Adrenal gland (tissue), 12 donors: Measurements from ENCODE around the gene AIF1. TPM values are rescaled to one million over a fixed set of nuclear protein-coding genes. Genes with fewer than 3 reads are reported as not detected.

Source experiments
- DNase-seq, 7 donors: peaks; one replicate each; pipeline ENCODE4 v3.0.0-alpha.2; 2019 to 2020
- H3K27ac ChIP-seq, 5 donors: fragments of 200-600 bp; sonication (generic) in 4 of 5; 1 replicate in 3 of 5; 2 replicates in 2 of 5; pipeline versions ENCODE4 v1.5.1 to v1.8.0; 2016 to 2020; ENCODE audit warnings: mild to moderate bottlenecking in 1 of 5
- H3K27me3 ChIP-seq: fragments of 200-600 bp; 2 replicates; pipeline ENCODE4 v1.8.0; 2021
- H3K36me3 ChIP-seq, 2 donors: fragments of 200-600 bp; replicated peaks in 1 of 2; 1 replicate in 1 of 2; 2 replicates in 1 of 2; pipeline versions ENCODE4 v1.5.1 to v1.8.0; 2018 to 2022
- H3K4me1 ChIP-seq, 2 donors: fragments of 200-600 bp; replicated peaks in 1 of 2; 1 replicate in 1 of 2; 2 replicates in 1 of 2; pipeline versions ENCODE4 v1.5.1 to v1.8.0; 2018 to 2021
- H3K4me3 ChIP-seq, 4 donors: fragments of 200-600 bp; sonication (generic) in 3 of 4; one replicate each; pipeline ENCODE4 v1.5.1; 2016 to 2018
- H3K9me3 ChIP-seq, 3 donors: fragments of 200-600 bp; sonication (generic) in 1 of 3; replicated peaks in 1 of 3; 1 replicate in 2 of 3; 2 replicates in 1 of 3; pipeline versions ENCODE4 v1.5.1 to v1.8.0; 2016 to 2021
- POLR2A ChIP-seq, 2 donors: fragments of 450-650 bp; IDR thresholded peaks; one replicate each; pipeline ENCODE4 v1.6.1; 2017; ENCODE audit warnings: antibody characterized with exemption in 2 of 2, mild to moderate bottlenecking in 2 of 2, moderate library complexity in 1 of 2
- WGBS, 4 donors: extraction: QIAGEN DNeasy Blood & Tissue Kit in 2 of 4; methylation state at CpG; one replicate each; pipeline versions ENCODE4 v1.1.5 to v1.1.7; 2013 to 2017; 5-methylcytosine and 5-hydroxymethylcytosine counted together
- intact Hi-C, 2 donors: fragments of 100-400 bp; cut with DNase I; formaldehyde crosslinking; loops; one replicate each; pipeline versions ENCODE4 v1.14.1 to v1.15.0; 2022 to 2023
- polyA plus RNA-seq, 3 donors: library from polyadenylated mRNA; stranded (reverse); fragments of 200-250 nt in 2 of 3; fragments of 350-450 nt in 1 of 3; fragmentation: Illumina TruSeq in 1 of 3; extraction: RNeasy Lipid Tissue Mini Kit (QIAGEN cat#74804) in 1 of 3; gene quantifications; one replicate each; pipeline ENCODE4 v1.2.3, GENCODE V29; 2013 to 2014
- total RNA-seq, 9 donors: library from RNA; depleted of rRNA in 4 of 9; stranded (reverse); fragments of >200 nt in 4 of 9; fragments of 120-200 nt in 1 of 9; fragmentation: NEBNext Ultra II Directional in 1 of 9; extraction: Animal tissue kit (Norgen Biotek cat#: 25700) in 1 of 9; gene quantifications; one replicate each; pipeline versions ENCODE4 v1.1.0 to v1.2.4, GENCODE V29; 2013 to 2023
- TF ChIP-seq, protein P1 (sequence below), 6 experiments: fragments of 450-650 bp in 4 of 6; fragments of 200-600 bp in 2 of 6; sonication (generic) in 1 of 6; IDR thresholded peaks; 1 replicate in 5 of 6; 2 replicates in 1 of 6; pipeline versions ENCODE4 v1.5.1 to v1.8.0; 2016 to 2021; ENCODE audit warnings: antibody characterized with exemption in 6 of 6, mild to moderate bottlenecking in 2 of 6, moderate library complexity in 1 of 6
- donor health status: healthy with polysubstance abuse.
- donor health status: Bipolar disorder and iron deficiency.
- donor health status: DM: yes; HTN: yes; CAD: no.
- donor health status: DM: no; HTN: no; CAD: no.
- donor health status: DM: no; HTN: no; CAD: no.
- donor health status: DM: yes; HTN: yes; CAD: no.

AIF1 gene
- total and polyA plus RNA-seq, 12 donors, result 15.3 to 104 (median 66.3) TPM

DNA sequence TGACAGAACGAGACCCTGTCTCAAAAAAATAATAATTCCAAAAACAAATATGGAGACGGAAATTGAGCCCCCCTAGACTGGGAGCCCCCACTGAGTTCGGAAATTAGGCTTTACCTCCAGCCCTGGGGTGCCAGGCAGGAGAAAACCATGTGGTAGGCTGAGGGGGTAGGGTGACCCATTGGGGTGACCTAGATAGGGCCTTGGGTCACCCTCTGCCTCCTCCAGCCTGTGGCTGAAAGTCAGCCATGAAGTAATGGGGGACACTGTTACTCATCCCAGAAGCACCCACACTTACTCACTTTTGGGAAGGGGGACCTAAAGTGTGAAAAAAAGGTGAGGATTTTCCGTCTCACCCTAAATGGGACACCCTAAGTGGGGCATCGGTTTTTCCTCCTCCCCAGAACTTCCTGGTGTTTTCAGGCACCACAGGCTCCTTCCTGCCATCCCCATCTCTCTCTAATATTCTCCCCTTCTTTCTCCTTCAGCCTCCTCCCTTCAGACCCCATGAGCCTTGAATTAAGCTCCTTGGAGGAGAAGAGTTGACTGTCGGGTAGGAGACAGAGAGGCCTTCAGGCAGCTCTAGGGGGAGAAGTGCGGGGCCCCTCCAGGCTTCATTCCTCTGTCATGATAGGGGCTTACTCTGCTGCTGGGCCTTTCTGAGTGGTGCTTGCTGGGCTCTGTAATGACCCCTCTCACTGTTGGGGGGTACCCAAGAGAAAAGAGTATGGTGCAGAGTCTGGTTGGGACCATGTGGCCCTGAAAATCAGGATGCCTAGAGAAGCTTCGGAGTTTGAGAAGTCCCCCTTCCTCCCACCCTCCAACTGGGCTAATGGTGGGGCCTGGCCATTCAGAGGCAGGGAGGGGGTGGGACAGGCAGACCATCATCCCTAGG lies 35.2 kb upstream of the AIF1 start:
- no peak overlapping the region for H3K4me3 ChIP-seq
- TF ChIP-seq POLR2A (IDR thresholded peaks at IDR 0.05), result no peak
- TF ChIP-seq, protein P1, sequence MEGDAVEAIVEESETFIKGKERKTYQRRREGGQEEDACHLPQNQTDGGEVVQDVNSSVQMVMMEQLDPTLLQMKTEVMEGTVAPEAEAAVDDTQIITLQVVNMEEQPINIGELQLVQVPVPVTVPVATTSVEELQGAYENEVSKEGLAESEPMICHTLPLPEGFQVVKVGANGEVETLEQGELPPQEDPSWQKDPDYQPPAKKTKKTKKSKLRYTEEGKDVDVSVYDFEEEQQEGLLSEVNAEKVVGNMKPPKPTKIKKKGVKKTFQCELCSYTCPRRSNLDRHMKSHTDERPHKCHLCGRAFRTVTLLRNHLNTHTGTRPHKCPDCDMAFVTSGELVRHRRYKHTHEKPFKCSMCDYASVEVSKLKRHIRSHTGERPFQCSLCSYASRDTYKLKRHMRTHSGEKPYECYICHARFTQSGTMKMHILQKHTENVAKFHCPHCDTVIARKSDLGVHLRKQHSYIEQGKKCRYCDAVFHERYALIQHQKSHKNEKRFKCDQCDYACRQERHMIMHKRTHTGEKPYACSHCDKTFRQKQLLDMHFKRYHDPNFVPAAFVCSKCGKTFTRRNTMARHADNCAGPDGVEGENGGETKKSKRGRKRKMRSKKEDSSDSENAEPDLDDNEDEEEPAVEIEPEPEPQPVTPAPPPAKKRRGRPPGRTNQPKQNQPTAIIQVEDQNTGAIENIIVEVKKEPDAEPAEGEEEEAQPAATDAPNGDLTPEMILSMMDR (IDR thresholded peaks at IDR 0.05), result no peak
- H3K27me3 ChIP-seq, result no peaks in the 10 kb centered on the region
- WGBS, 4 donors, result 87 to 90% (median 89%) methylated on average over 8 of the region's 8 CpGs
- no peak for DNase-seq
- no peaks in the 10 kb centered on the region for H3K9me3 ChIP-seq
- no peak overlapping the region for H3K27ac ChIP-seq
- intact Hi-C loops, result no loop called here
- H3K36me3 ChIP-seq, result no peaks in the 10 kb centered on the region
- H3K4me1 ChIP-seq, result peaks cover 4 to 5% of the 10 kb centered on the region in 2 donors

DNA sequence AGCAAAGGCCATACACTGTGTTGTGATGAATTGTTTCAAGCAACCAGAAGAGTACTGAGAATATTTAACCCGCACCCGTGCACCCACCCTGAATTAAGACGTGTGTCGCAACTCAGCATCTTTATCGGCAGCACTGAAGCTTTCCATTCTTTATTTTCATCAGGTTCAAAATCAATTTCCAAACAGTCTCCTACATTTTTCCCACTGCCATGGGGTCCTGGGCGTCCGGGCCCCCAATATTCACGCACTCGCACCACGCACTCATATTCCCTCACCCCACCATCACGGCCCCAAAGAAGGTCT lies 34.6 kb upstream of the AIF1 start:
- peaks cover 4 to 5% of the 10 kb centered on the region in 2 donors for H3K4me1 ChIP-seq
- no peak for TF ChIP-seq POLR2A (IDR thresholded peaks at IDR 0.05)
- TF ChIP-seq, protein P1 (IDR thresholded peaks at IDR 0.05), result no peak
- H3K36me3 ChIP-seq, result no peaks in the 10 kb centered on the region
- no peaks in the 10 kb centered on the region for H3K27me3 ChIP-seq
- DNase-seq, result no peak
- peak overlapping the region in 3 of 5 donors; percentile 45 to 77 (median 75) for H3K27ac ChIP-seq
- intact Hi-C loops, result no loop called here
- 34 to 40% (median 38%) methylated on average over 11 of the region's 11 CpGs for WGBS, 4 donors
- H3K9me3 ChIP-seq, result no peaks in the 10 kb centered on the region
- H3K4me3 ChIP-seq, result peak overlapping the region in 2 of 4 donors; percentile 54 to 59

DNA sequence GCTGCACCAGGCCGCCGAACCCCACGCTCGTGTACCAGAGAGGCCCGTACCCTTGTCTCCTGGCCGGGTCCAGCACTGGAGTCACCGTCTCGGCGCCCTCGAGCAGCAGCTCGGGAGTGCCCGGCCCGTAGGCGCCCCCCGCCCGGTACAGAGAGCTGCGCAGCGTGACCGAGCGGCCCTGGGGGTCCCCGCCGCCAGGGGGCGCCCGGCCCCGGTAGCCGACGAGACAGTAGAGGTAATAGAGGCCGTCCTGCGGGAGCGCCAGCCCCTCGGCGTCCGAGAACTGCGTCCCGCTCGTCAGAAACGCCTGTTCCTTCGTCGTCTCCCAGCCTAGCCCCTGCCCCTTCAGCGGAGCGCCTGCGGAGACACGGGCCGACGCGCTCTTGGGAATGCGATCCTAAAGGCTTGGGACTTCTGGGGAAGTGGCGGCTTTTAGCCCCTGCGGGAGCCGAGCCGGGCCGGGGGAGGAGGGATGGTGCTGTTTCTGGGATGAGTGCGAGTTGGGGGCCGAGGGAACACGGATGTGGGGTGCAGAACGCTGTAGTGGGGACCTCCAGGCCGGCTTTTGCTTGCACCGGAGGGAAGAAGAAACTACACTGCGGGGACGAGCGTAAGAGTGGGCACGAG lies 34.1 kb upstream of the AIF1 start:
- Histone ChIP-seq H3K36me3 (no peaks in the 10 kb centered on the region), H3K4me3 (peak overlapping the region; percentile 54 to 73 (median 61)), H3K27ac (peak overlapping the region in 4 of 5 donors; percentile 45 to 77 (median 68)), H3K4me1 (peaks cover 4 to 5% of the 10 kb centered on the region in 2 donors), H3K27me3 (no peaks in the 10 kb centered on the region), H3K9me3 (no peaks in the 10 kb centered on the region)
- 0 to 1% (median 1%) methylated on average over 38 to 62 of the region's 62 CpGs for WGBS, 4 donors
- peak; percentile 79 to 91 (median 87) for DNase-seq
- intact Hi-C loops, result no loop called here
- TF ChIP-seq, protein P1 (IDR thresholded peaks at IDR 0.05), result peak; percentile 78 to 98 (median 91)
- peak; percentile 6 to 61 for TF ChIP-seq POLR2A (IDR thresholded peaks at IDR 0.05)

DNA sequence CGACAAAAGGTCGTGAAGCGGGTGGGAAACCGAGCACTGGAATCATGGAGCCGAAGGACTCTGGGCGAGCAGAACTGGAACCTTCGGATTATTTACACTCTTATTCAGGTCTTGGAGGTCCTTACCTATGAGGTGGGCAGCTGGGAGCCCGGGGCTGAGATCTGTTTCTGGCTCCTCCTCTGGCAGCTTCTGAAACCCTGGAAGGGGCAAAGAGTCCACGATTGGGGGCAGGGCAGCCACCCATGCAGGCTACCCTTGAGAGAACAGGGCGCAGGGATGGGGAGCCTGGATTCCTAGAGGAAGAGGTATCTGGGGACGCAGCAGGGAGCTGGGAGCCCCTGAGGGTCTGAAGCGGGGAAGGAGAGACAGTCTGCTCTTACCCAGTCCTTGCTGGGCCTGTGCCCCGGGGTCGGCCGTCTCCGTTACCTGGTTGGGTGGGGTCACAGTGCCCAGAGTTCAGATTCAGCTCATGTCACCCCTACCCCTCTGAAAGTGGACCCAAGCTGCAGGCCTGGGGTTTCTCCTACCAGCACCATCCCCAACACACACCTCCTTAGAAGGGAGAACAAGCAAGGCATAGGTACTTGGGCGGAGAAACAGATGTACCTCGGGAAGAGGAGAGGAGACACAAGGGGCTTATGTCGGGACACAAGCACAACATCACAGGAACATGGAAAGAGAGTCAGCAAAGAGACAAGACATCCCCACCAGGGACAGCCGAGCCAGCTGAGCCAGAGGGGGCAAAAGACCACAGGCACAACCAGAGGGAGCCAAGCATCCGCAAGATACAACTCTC lies 33.4 kb upstream of the AIF1 start:
- peak overlapping the region in 4 of 5 donors; percentile 45 to 77 (median 68) for H3K27ac ChIP-seq
- peak overlapping the region in 3 of 4 donors; percentile 54 to 63 (median 59) for H3K4me3 ChIP-seq
- intact Hi-C loops, result no loop called here
- H3K4me1 ChIP-seq, result peaks cover 4 to 5% of the 10 kb centered on the region in 2 donors
- H3K36me3 ChIP-seq, result no peaks in the 10 kb centered on the region
- H3K27me3 ChIP-seq, result no peaks in the 10 kb centered on the region
- no peak for TF ChIP-seq POLR2A (IDR thresholded peaks at IDR 0.05)
- TF ChIP-seq, protein P1 (IDR thresholded peaks at IDR 0.05), result no peak
- DNase-seq, result peak in 1 of 7 donors; percentile 27
- no peaks in the 10 kb centered on the region for H3K9me3 ChIP-seq
- WGBS, 4 donors, result 22 to 28% (median 26%) methylated on average over 19 to 21 of the region's 21 CpGs
